Measurements from ENCODE around the gene OR4D2.

Gene OR4D2

GRCh38 chr17:58174871-58175270 lies 8.1 kb downstream of the OR4D2 start:
- DNase-seq (ENCODE audit: low spot score) = no peak

- DNase-seq (ENCODE audit: low spot score) = no peak
These were observed 9.4 kb downstream of the OR4D2 start for GRCh38 chr17:58176200-58176599.

DNA sequence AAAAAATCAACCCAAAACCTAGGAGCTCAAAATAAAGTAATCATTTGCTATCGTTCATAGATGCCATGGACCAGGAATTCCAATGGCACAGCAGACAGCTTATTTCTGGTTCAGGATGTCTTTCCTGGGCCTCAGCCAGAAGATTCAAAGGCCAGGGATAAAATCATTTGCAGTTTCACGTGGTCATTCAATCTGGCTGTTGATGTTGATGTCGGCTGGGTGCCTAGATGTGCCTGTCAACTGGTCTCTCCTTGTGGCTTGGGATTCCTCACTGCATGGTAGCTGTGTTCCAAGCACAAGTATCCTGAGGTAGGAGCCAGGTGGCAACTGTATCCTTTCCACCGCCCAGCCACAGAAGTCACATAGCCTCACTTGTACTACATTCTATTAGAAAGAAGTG lies 15.0 kb downstream of the OR4D2 start:
- no peak for DNase-seq (ENCODE audit: low spot score)

GRCh38 chr17:58183514-58183913 lies 16.7 kb downstream of the OR4D2 start:
- no peak for DNase-seq (ENCODE audit: low spot score)

- DNase-seq (ENCODE audit: low spot score) = no peak
These were observed 17.7 kb downstream of the OR4D2 start for GRCh38 chr17:58184308-58184985.

DNA sequence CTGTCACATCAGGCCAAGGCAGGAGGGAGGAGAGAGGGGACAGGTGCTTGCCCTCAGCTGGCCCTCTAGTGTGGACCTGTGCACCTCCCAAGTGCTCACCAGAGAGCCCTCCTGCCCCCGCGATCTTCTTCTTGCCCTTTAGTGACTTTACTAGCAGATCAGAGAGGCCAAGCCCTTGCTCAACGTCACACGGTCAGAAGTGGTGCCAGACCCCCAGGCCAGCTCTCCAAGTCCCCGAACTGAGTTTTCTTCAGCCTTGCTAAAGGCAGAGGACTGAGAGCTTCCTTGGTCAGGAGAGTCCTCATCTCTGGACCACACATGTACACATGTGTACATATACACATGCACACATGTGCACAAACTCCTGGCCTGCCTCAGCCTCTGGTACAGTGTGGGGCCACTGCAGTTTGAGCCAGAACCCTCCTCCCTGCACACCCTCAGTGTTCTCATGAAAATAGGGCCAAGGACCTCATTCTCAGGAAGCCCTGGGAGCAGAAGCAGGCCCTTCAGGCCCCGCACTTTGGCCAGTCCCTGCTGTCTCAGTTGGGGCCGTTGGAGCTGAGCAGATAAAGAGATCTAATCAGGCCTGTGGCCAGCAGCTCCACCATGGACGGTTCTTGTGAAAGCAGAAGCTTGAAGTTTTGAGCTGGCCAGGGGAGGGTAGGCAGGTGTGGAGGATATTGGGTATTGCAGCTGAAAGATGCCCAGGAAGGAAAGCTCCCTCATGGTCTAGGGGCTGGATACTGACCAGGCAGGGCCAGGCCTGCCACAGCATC lies 18.4 kb downstream of the OR4D2 start:
- no peak for DNase-seq (ENCODE audit: low spot score)

DNA sequence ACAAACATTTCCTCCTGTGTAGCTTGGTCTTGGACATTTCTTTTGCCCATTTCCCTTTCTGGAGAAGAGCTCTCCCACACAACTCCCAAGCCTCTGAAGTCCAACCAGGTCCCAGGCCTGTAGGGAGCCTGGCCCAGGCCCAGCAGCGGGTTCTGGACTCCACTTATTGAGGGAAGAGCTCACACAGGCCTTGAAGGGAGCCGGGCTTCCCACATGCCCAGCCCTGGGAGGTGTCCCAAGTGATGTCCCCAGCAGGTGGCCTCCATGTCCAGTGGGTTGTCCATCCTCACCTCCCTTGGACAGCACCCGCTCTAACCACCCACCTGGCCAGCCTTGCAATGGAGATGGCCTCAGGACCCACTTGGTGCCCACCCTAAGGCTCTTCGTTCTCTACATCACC lies 19.8 kb downstream of the OR4D2 start:
- no peak for DNase-seq (ENCODE audit: low spot score)

DNA sequence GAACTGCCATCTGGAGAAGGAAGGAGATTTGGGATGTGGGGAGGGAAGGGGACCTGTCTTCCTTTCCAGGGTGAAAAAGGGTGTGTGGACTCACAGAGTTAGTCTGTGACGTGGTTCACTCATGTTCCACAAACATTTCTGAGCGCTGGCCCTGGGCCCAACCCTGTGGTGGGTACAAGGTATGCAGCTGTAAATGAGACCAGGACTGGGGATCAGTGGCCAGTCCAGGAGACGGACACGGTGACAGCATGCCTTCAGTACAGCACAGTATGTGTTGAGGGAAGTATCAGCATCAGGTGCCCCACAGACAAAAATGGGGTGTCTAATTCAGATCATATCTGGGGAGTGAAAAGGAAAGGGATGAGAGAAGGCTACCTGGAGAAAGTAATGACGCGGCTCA lies 20.3 kb downstream of the OR4D2 start:
- no peak for DNase-seq (ENCODE audit: low spot score)

- no peak for DNase-seq (ENCODE audit: low spot score)
These were observed 20.9 kb downstream of the OR4D2 start for GRCh38 chr17:58187675-58188074.

- DNase-seq (ENCODE audit: low spot score) = no peak
These were observed 22.8 kb downstream of the OR4D2 start for GRCh38 chr17:58189436-58190146.

GRCh38 chr17:58191241-58191896 lies 24.6 kb downstream of the OR4D2 start:
- DNase-seq (ENCODE audit: low spot score) = no peak

GRCh38 chr17:58192612-58193011 lies 25.8 kb downstream of the OR4D2 start, which contains the start of gene EPX:
Gene EPX (plus strand): TSS chr17:58192726. CDS start chr17:58192847, 121 bp downstream.
- DNase-seq (ENCODE audit: low spot score) = no peak

DNA sequence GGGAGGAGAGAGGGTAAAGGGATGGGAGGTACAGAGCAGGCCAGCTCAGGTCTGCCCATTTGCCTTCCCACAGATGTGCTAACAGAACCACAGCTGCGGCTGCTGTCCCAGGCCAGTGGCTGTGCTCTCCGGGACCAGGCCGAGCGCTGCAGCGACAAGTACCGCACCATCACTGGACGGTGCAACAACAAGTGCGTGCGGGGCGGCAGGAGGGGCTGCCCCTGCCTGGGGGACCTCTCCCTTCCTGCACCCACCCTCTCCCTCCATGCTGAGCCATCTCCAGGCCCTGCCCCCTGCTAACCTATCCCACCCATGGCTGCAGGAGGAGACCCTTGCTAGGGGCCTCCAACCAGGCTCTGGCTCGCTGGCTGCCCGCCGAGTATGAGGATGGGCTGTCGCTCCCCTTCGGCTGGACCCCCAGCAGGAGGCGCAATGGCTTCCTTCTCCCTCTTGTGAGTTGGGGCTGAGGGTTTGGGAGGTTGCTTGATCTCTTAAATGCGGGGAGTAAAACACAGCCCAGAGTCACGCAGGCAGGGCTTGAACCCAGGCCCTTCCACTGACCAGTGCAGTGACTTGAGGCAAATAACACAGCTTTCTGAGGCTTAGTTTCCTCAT lies 27.0 kb downstream of the OR4D2 start:
- no peak for DNase-seq (ENCODE audit: low spot score)

- no peak for DNase-seq (ENCODE audit: low spot score)
These were observed 28.8 kb downstream of the OR4D2 start for GRCh38 chr17:58195518-58196123.

GRCh38 chr17:58196610-58197009 lies 29.8 kb downstream of the OR4D2 start:
- DNase-seq (ENCODE audit: low spot score) = no peak

- DNase-seq (ENCODE audit: low spot score) = peak; percentile 46
These were observed 33.3 kb downstream of the OR4D2 start for GRCh38 chr17:58200024-58200633.

DNA sequence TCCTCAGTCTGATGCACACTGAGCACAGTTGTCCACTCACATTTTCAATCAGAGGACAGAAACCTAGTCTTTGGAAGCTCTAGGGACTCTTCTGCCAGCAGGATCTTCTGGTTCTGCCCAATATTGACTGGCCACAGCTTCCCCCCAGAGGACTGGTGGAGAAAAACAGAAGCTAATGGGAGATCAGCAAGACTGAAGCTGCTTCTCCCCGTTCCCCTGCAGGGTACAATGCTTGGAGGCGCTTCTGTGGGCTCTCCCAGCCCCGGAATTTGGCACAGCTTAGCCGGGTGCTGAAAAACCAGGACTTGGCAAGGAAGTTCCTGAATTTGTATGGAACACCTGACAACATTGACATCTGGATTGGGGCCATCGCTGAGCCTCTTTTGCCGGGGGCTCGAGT lies 36.1 kb downstream of the OR4D2 start:
- no peak for DNase-seq (ENCODE audit: low spot score)

- no peak for DNase-seq (ENCODE audit: low spot score)
These were observed 38.0 kb downstream of the OR4D2 start for GRCh38 chr17:58204796-58205195.

GRCh38 chr17:58205936-58206335 lies 39.2 kb downstream of the OR4D2 start:
- no peak for DNase-seq (ENCODE audit: low spot score)

DNA sequence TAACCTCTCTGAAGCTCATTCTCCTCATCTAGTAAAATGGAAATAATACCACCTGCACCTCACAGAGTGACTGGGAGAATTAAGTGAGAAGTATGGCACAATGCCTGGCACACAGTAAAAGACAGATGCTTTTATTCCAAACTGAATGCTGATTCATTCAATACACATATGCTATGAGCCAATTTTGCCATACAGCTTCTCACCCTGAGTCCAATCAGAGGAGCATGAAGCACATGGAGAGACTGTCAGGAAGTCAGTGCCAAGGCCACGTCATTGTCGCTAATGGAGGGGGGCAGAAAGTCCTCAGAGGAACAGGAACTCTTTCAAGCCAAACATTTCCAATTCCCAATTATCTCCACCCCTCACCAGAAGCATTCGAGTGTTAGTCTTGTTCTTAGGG lies 40.7 kb downstream of the OR4D2 start:
- DNase-seq (ENCODE audit: low spot score) = no peak

- no peak for DNase-seq (ENCODE audit: low spot score)
These were observed 41.6 kb downstream of the OR4D2 start for GRCh38 chr17:58208344-58208743.
